Breast epithelium (tissue), 3 donors: ENCODE measurements around the gene CREB3L2.

Source experiments
- CTCF ChIP-seq, 3 donors: fragments of 450-650 bp; IDR thresholded peaks; one replicate each; pipeline ENCODE4 v1.5.1; 2016 to 2017; ENCODE audit warnings: antibody characterized with exemption in 3 of 3, mild to moderate bottlenecking in 3 of 3, moderate library complexity in 3 of 3
- POLR2A ChIP-seq: fragments of 450-650 bp; IDR thresholded peaks from one replicate; pipeline ENCODE4 v1.6.1; 2016; ENCODE audit warnings: antibody characterized with exemption, mild to moderate bottlenecking, moderate library complexity
- POLR2AphosphoS5 ChIP-seq, 3 donors: sonication (generic); formaldehyde crosslinking; IDR thresholded peaks; one replicate each; pipeline ENCODE4 v1.6.1; 2017; ENCODE audit warnings: antibody characterized with exemption in 3 of 3

- TF ChIP-seq POLR2A, result no peak
- TF ChIP-seq POLR2AphosphoS5 (IDR thresholded peaks at IDR 0.05), result no peak
- no peak for TF ChIP-seq CTCF (IDR thresholded peaks at IDR 0.05)
Observed at GRCh38 chr7:137965942-137966640, 35.8 kb downstream of the CREB3L2 start.
